Ishikawa (cell line): ENCODE measurements around the gene DVL3.

Source experiments
- EP300 ChIP-seq: IDR thresholded peaks from 2 replicates; pipeline ENCODE4 v1.6.1; 2012; ENCODE audit warnings: borderline replicate concordance
- FOXM1 ChIP-seq: IDR thresholded peaks from 2 replicates; pipeline ENCODE4 v1.6.1; 2012; ENCODE audit warnings: low read depth, borderline replicate concordance
- NFIC ChIP-seq: IDR thresholded peaks from 2 replicates; pipeline ENCODE4 v1.6.1; 2012
- REST ChIP-seq: IDR thresholded peaks from 2 replicates; pipeline ENCODE4 v1.6.1; 2012; ENCODE audit warnings: low read depth, mild to moderate bottlenecking
- TAF1 ChIP-seq: IDR thresholded peaks from 2 replicates; pipeline ENCODE4 v1.6.1; 2012; ENCODE audit warnings: low read depth, mild to moderate bottlenecking
- TCF12 ChIP-seq: IDR thresholded peaks from 2 replicates; pipeline ENCODE4 v1.6.1; 2012; ENCODE audit warnings: low read depth
- YY1 ChIP-seq: IDR thresholded peaks from 2 replicates; pipeline ENCODE4 v1.6.1; 2012; ENCODE audit warnings: low read depth
- ZBTB7A ChIP-seq: IDR thresholded peaks from 2 replicates; pipeline ENCODE4 v1.6.1; 2012; ENCODE audit warnings: low read depth

- TF ChIP-seq EP300 (no peak), NFIC (no peak), YY1 (no peak), TCF12 (no peak), ZBTB7A (no peak), FOXM1 (no peak), TAF1 (no peak), REST (no peak)
Observed at GRCh38 chr3:184174284-184174645, 19.1 kb downstream of the DVL3 start.
